ENCODE measurements around the gene SMKR1. TPM values are rescaled to one million over a fixed set of nuclear protein-coding genes. Genes with fewer than 3 reads are reported as not detected.

SMKR1 gene
- total and polyA plus RNA-seq, 7 experiments from 2014 or later = 1.1 to 6.3 (median 2.3) TPM

DNA sequence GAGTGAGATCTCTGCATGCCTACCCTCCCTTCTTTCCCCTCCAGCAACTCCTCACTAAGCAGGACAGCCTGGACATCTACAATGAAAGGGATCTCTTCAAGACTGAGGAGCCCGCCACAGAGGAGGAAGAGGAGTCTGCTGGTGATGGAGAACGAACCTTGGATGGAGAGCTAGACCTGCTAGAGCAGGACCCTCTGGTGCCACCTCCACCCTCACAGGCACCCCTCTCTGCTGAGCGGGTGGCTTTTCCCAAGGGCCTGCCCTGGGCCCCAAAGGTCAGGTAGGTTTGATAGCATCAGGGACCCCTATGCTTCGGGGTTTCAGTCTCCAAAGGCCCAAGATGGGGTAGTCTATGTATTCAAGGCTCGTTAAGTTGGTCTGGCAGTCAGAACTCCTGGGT, 44.2 kb upstream of the SMKR1 start:
- CTCF ChIA-PET = no interaction called here
- ATAC-seq (no peak), DNase-seq (no peak)
- H3K4me1 Mint-ChIP-seq = no peaks in the 10 kb centered on the region
- H3K4me3 Mint-ChIP-seq = no peak overlapping the region
- POLR2A ChIA-PET = interaction anchor here (0.6 kb wide), 1 partner anchor 15 kb away, joined by 3 read pairs; no protein-coding TSS in a partner anchor
- intact Hi-C loops (cut with micrococcal nuclease) = no loop called here
- no peak overlapping the region for H3K4me3 ChIP-seq (ENCODE audit: low read length)
- H3K36me3 ChIP-seq (ENCODE audit: control insufficient read depth in 2 of 3, insufficient read depth in 3 of 3, low read length in 3 of 3) = no peaks in the 10 kb centered on the region
- H3K27ac Mint-ChIP-seq = no peak overlapping the region
- H3K9me3 ChIP-seq (ENCODE audit: control insufficient read depth in 2 of 3, low read length in 3 of 3) = no peaks in the 10 kb centered on the region
- H3K27me3 Mint-ChIP-seq = no peaks in the 10 kb centered on the region
- H3K36me3 Mint-ChIP-seq = peaks cover 0 to 9% (median 0%) of the 10 kb centered on the region in 5 donors
- no peaks in the 10 kb centered on the region for H3K27me3 ChIP-seq (ENCODE audit: control insufficient read depth in 2 of 2, insufficient read depth in 2 of 2, low read length in 2 of 2)
- H3K27ac ChIP-seq (ENCODE audit: low read depth, low read length) = no peak overlapping the region
- no peaks in the 10 kb centered on the region for H3K4me1 ChIP-seq (ENCODE audit: control insufficient read depth in 2 of 2, insufficient read depth in 2 of 2, low read length in 2 of 2)
- H3K9me3 Mint-ChIP-seq = no peaks in the 10 kb centered on the region

DNA sequence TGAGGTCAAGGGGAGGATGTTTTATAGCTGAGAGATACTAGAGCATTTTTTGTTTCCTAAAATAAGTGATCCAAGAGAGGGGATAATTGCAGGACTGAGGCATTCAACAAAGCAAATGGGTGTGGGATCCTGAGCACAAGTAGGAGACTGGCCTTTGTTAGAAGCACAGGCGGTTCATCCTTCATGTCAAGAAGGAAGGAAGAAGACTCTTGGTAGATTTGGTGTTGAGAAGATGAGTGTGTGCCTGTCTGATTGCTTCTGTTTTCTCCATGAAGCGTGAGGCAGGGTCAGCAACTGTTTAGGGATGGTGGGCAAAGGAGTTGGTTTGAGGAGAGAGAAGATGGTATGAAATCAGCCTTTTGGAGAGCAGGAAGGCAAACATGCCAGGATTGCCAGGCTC, 40.5 kb upstream of the SMKR1 start:
- no peaks in the 10 kb centered on the region for H3K4me1 Mint-ChIP-seq
- ChIA-PET CTCF (interaction anchor here (0.6 to 0.9 kb wide), 2 partner anchors 10 to 89 kb away, joined by 3 read pairs; no protein-coding TSS in a partner anchor), POLR2A (no interaction called here)
- intact Hi-C loops (cut with micrococcal nuclease) = no loop called here
- H3K4me3 Mint-ChIP-seq = no peak overlapping the region
- no peak for ATAC-seq
- Histone ChIP-seq H3K36me3 (ENCODE audit: control insufficient read depth in 2 of 3, insufficient read depth in 3 of 3, low read length in 3 of 3) (no peaks in the 10 kb centered on the region), H3K27ac (ENCODE audit: low read depth, low read length) (no peak overlapping the region), H3K9me3 (ENCODE audit: control insufficient read depth in 2 of 3, low read length in 3 of 3) (no peaks in the 10 kb centered on the region), H3K27me3 (ENCODE audit: control insufficient read depth in 2 of 2, insufficient read depth in 2 of 2, low read length in 2 of 2) (no peaks in the 10 kb centered on the region), H3K4me3 (ENCODE audit: low read length) (no peak overlapping the region), H3K4me1 (ENCODE audit: control insufficient read depth in 2 of 2, insufficient read depth in 2 of 2, low read length in 2 of 2) (no peaks in the 10 kb centered on the region)
- H3K27ac Mint-ChIP-seq = no peak overlapping the region
- H3K9me3 Mint-ChIP-seq = no peaks in the 10 kb centered on the region
- DNase-seq = no peak
- H3K36me3 Mint-ChIP-seq = peaks cover 0 to 9% (median 0%) of the 10 kb centered on the region in 5 donors
- no peaks in the 10 kb centered on the region for H3K27me3 Mint-ChIP-seq

DNA sequence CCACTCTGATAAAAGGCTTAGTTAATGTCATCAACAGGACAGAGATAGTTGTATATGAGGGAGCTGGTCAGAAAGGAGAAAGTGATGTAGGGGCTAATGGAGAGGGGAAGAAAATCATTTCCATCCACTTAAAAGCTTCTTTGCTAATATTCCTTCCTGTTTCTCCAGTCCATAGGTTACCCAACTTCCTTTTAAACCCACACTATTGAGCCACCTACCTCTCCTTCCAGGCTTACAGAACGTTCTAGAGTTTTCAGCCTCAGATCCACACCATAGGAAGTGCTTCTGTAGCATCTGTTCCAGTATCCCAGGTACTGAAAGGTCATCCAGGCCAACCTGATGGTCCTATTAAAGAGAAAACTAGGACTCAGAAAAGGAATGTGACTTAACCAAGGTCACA, 39.9 kb upstream of the SMKR1 start:
- Histone ChIP-seq H3K27ac (ENCODE audit: low read depth, low read length) (no peak overlapping the region), H3K9me3 (ENCODE audit: control insufficient read depth in 2 of 3, low read length in 3 of 3) (no peaks in the 10 kb centered on the region), H3K36me3 (ENCODE audit: control insufficient read depth in 2 of 3, insufficient read depth in 3 of 3, low read length in 3 of 3) (no peaks in the 10 kb centered on the region), H3K27me3 (ENCODE audit: control insufficient read depth in 2 of 2, insufficient read depth in 2 of 2, low read length in 2 of 2) (no peaks in the 10 kb centered on the region), H3K4me1 (ENCODE audit: control insufficient read depth in 2 of 2, insufficient read depth in 2 of 2, low read length in 2 of 2) (no peaks in the 10 kb centered on the region), H3K4me3 (ENCODE audit: low read length) (no peak overlapping the region)
- Mint-ChIP-seq H3K4me1 (no peaks in the 10 kb centered on the region), H3K4me3 (no peak overlapping the region), H3K9me3 (no peaks in the 10 kb centered on the region), H3K27me3 (no peaks in the 10 kb centered on the region), H3K36me3 (peaks cover 0 to 9% (median 0%) of the 10 kb centered on the region in 5 donors), H3K27ac (no peak overlapping the region)
- POLR2A ChIA-PET = no interaction called here
- ATAC-seq (no peak), DNase-seq (no peak)
- CTCF ChIA-PET = interaction anchor here (1.0 kb wide), 1 partner anchor 9 kb away, joined by 3 read pairs; no protein-coding TSS in a partner anchor
- intact Hi-C loops (cut with micrococcal nuclease) = no loop called here

DNA sequence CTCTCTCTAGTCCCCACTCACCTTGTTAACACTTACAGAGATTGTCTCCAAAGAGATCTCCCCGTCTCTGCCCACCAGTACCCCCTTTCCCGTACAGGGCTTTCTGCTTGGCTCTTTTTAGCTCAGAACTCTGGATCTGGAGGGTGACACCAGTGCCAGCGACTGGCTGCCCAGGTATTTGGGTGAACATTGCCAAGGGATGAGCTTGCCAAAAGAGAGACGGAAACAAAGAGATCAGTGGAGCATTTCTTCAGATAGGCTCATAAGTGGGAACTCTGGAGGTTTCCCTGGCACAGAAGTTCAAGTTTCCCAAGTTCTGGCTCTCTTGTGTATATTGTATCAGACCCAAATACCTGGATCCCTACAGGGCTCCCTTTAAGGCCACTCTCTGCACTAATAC, 38.1 kb upstream of the SMKR1 start:
- no peak overlapping the region for H3K4me3 ChIP-seq (ENCODE audit: low read length)
- no peaks in the 10 kb centered on the region for H3K36me3 ChIP-seq (ENCODE audit: control insufficient read depth in 2 of 3, insufficient read depth in 3 of 3, low read length in 3 of 3)
- no peaks in the 10 kb centered on the region for H3K4me1 Mint-ChIP-seq
- no peaks in the 10 kb centered on the region for H3K9me3 Mint-ChIP-seq
- H3K27me3 ChIP-seq (ENCODE audit: control insufficient read depth in 2 of 2, insufficient read depth in 2 of 2, low read length in 2 of 2) = no peaks in the 10 kb centered on the region
- no peak overlapping the region for H3K4me3 Mint-ChIP-seq
- DNase-seq (no peak), ATAC-seq (no peak)
- no peaks in the 10 kb centered on the region for H3K36me3 Mint-ChIP-seq
- no peak overlapping the region for H3K27ac ChIP-seq (ENCODE audit: low read depth, low read length)
- no peaks in the 10 kb centered on the region for H3K27me3 Mint-ChIP-seq
- ChIA-PET POLR2A (no interaction called here), CTCF (interaction anchor here (0.8 kb wide), 1 partner anchor 166 kb away, joined by 3 read pairs; no protein-coding TSS in a partner anchor)
- intact Hi-C loops (cut with micrococcal nuclease) = no loop called here
- H3K27ac Mint-ChIP-seq = no peak overlapping the region
- H3K9me3 ChIP-seq (ENCODE audit: control insufficient read depth in 2 of 3, low read length in 3 of 3) = no peaks in the 10 kb centered on the region
- no peaks in the 10 kb centered on the region for H3K4me1 ChIP-seq (ENCODE audit: control insufficient read depth in 2 of 2, insufficient read depth in 2 of 2, low read length in 2 of 2)

DNA sequence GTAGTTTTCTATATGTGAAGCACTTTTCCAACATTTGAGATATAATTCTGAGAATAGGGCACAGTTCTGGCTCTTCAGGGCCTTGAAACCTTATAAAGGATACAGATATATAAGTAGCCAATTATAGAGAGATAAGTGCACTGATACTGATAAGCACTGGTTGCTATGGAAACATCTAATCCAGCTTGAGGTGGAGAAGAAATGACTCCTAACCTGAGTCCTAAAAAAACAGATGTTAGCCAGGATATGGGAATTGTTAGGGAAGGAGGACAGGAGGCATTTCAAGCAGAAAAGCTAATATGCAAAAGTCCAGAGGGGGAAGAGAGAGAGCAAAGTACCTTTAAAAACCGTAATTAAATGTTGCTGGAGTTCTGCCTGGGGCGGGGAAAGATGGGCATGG, 37.3 kb upstream of the SMKR1 start:
- no peak overlapping the region for H3K4me3 Mint-ChIP-seq
- Histone ChIP-seq H3K4me1 (ENCODE audit: control insufficient read depth in 2 of 2, insufficient read depth in 2 of 2, low read length in 2 of 2) (no peaks in the 10 kb centered on the region), H3K27me3 (ENCODE audit: control insufficient read depth in 2 of 2, insufficient read depth in 2 of 2, low read length in 2 of 2) (no peaks in the 10 kb centered on the region), H3K9me3 (ENCODE audit: control insufficient read depth in 2 of 3, low read length in 3 of 3) (no peaks in the 10 kb centered on the region), H3K4me3 (ENCODE audit: low read length) (no peak overlapping the region), H3K36me3 (ENCODE audit: control insufficient read depth in 2 of 3, insufficient read depth in 3 of 3, low read length in 3 of 3) (no peaks in the 10 kb centered on the region), H3K27ac (ENCODE audit: low read depth, low read length) (no peak overlapping the region)
- CTCF ChIA-PET = interaction anchor here (0.8 kb wide), 1 partner anchor 167 kb away, joined by 3 read pairs; no protein-coding TSS in a partner anchor
- ATAC-seq = no peak
- no peaks in the 10 kb centered on the region for H3K36me3 Mint-ChIP-seq
- POLR2A ChIA-PET = no interaction called here
- H3K9me3 Mint-ChIP-seq = no peaks in the 10 kb centered on the region
- H3K27me3 Mint-ChIP-seq = no peaks in the 10 kb centered on the region
- intact Hi-C loops (cut with micrococcal nuclease) = no loop called here
- peaks cover 0 to 2% (median 0%) of the 10 kb centered on the region in 7 donors for H3K4me1 Mint-ChIP-seq
- no peak overlapping the region for H3K27ac Mint-ChIP-seq
- no peak for DNase-seq

DNA sequence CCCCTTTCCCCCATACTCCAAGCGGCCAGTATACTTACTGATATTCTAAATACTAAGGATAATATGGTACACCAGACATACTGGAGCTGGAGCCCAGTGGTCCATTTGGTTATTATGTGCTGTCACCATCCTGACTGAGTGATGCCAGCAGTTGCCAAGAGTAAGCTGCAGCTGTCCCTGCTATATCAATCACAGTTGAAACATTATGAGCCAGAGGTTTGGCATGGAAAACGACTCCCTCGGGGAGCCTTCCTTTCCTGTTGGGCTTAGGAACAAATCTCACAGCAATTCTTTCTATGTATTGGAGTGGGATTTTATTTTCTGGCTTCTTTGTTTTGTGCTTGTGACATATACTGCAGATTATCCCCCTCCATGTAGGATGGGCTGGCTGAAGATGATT, 35.5 kb upstream of the SMKR1 start:
- ChIA-PET POLR2A (interaction anchor here (0.7 kb wide), 1 partner anchor 13 kb away, joined by 3 read pairs; no protein-coding TSS in a partner anchor), CTCF (interaction anchor here (0.7 kb wide), 1 partner anchor 168 kb away, joined by 3 read pairs; no protein-coding TSS in a partner anchor)
- Mint-ChIP-seq H3K9me3 (no peaks in the 10 kb centered on the region), H3K36me3 (no peaks in the 10 kb centered on the region), H3K27ac (no peak overlapping the region), H3K4me1 (peaks cover 0 to 12% (median 0%) of the 10 kb centered on the region in 7 donors), H3K4me3 (no peak overlapping the region), H3K27me3 (no peaks in the 10 kb centered on the region)
- intact Hi-C loops (cut with micrococcal nuclease) = no loop called here
- ATAC-seq (no peak), DNase-seq (no peak)
- Histone ChIP-seq H3K4me1 (ENCODE audit: control insufficient read depth in 2 of 2, insufficient read depth in 2 of 2, low read length in 2 of 2) (no peaks in the 10 kb centered on the region), H3K36me3 (ENCODE audit: control insufficient read depth in 2 of 3, insufficient read depth in 3 of 3, low read length in 3 of 3) (no peaks in the 10 kb centered on the region), H3K27ac (ENCODE audit: low read depth, low read length) (no peak overlapping the region), H3K27me3 (ENCODE audit: control insufficient read depth in 2 of 2, insufficient read depth in 2 of 2, low read length in 2 of 2) (no peaks in the 10 kb centered on the region), H3K4me3 (ENCODE audit: low read length) (no peak overlapping the region), H3K9me3 (ENCODE audit: control insufficient read depth in 2 of 3, low read length in 3 of 3) (no peaks in the 10 kb centered on the region)

DNA sequence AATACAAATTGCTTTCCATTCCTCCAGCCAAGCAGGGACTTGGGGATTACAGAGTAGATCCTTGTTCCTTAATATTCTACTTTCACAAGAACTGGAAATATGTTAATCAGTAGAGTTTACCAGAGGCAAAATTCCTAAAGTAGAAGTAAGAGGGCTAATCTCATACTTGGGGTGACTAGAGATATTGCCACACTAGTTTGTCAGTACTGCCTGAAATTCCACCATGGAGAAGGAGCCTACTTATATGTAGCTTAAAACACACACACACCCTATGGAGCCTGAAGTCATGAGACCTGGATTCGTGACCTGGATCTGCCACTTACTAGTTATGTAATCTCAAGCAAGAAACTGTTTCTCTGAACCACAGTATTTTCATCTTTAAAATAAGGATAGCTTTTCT, 34.2 kb upstream of the SMKR1 start:
- Histone ChIP-seq H3K4me1 (ENCODE audit: control insufficient read depth in 2 of 2, insufficient read depth in 2 of 2, low read length in 2 of 2) (no peaks in the 10 kb centered on the region), H3K9me3 (ENCODE audit: control insufficient read depth in 2 of 3, low read length in 3 of 3) (no peaks in the 10 kb centered on the region), H3K27me3 (ENCODE audit: control insufficient read depth in 2 of 2, insufficient read depth in 2 of 2, low read length in 2 of 2) (no peaks in the 10 kb centered on the region), H3K4me3 (ENCODE audit: low read length) (no peak overlapping the region), H3K36me3 (ENCODE audit: control insufficient read depth in 2 of 3, insufficient read depth in 3 of 3, low read length in 3 of 3) (no peaks in the 10 kb centered on the region), H3K27ac (ENCODE audit: low read depth, low read length) (no peak overlapping the region)
- DNase-seq (no peak), ATAC-seq (no peak)
- Mint-ChIP-seq H3K36me3 (no peaks in the 10 kb centered on the region), H3K27ac (peak overlapping the region in 1 of 9 donors; percentile 13), H3K4me1 (peaks cover 0 to 12% (median 0%) of the 10 kb centered on the region in 7 donors), H3K27me3 (no peaks in the 10 kb centered on the region), H3K4me3 (no peak overlapping the region), H3K9me3 (no peaks in the 10 kb centered on the region)
- ChIA-PET CTCF (interaction anchor here (7.2 kb wide), 1 partner anchor 100 kb away, joined by 67 read pairs; no protein-coding TSS in a partner anchor), POLR2A (no interaction called here)
- intact Hi-C loops (cut with micrococcal nuclease) = no loop called here

All from naive thymus-derived CD4-positive, alpha-beta T cell (primary cell).